WTC11 (cell line): ENCODE results near the gene NPLOC4. TPM values are rescaled to one million over a fixed set of nuclear protein-coding genes. Genes with fewer than 3 reads are reported as not detected.

ENCODE experiments used
- ATAC-seq: fragments of 200-7000 bp; cut with Tn5 transposase; 2 replicates; pipeline ENCODE4 v1.10.0; 2021; ENCODE audit warnings: mild to moderate bottlenecking, moderate library complexity
- CTCF ChIA-PET: fragments of 300-600 bp; sonication (Branson Sonifier 250); formaldehyde crosslinking; loops from one replicate; lab custom pipeline; 2021; ENCODE audit warnings: antibody characterized with exemption; lab: Charles Lee
- POLR2A ChIA-PET: fragments of 350-600 bp; sonication (Branson Sonifier 250); formaldehyde crosslinking; loops from one replicate; lab custom pipeline; 2021; ENCODE audit warnings: antibody characterized with exemption; lab: Charles Lee
- DNase-seq: peaks from one replicate; pipeline ENCODE4 v3.0.0; 2021; ENCODE audit warnings: low spot score
- H3K27ac Mint-ChIP-seq: 2 replicates; pipeline ENCODE4 v1.8.0; 2021; ENCODE audit warnings: mixed read lengths
- H3K27me3 Mint-ChIP-seq: 2 replicates; pipeline ENCODE4 v1.8.0; 2021; ENCODE audit warnings: low read depth, mild to moderate bottlenecking, moderate library complexity, mixed read lengths
- H3K36me3 Mint-ChIP-seq: 2 replicates; pipeline ENCODE4 v1.8.0; 2021; ENCODE audit warnings: mixed read lengths
- H3K4me1 Mint-ChIP-seq: 2 replicates; pipeline ENCODE4 v1.8.0; 2022; ENCODE audit warnings: mixed read lengths
- H3K4me3 Mint-ChIP-seq: 2 replicates; pipeline ENCODE4 v1.8.0; 2021; ENCODE audit warnings: mild to moderate bottlenecking, moderate library complexity, mixed read lengths
- H3K9me3 Mint-ChIP-seq: 2 replicates; pipeline ENCODE4 v1.8.0; 2021; ENCODE audit warnings: mixed read lengths
- CREB1 ChIP-seq: sonication (generic); formaldehyde crosslinking; IDR thresholded peaks from 2 replicates; pipeline ENCODE4 v1.8.0; 2023; ENCODE audit warnings: mild to moderate bottlenecking, missing genetic modification reagents
- ETV6 ChIP-seq: sonication (generic); formaldehyde crosslinking; IDR thresholded peaks from 2 replicates; pipeline ENCODE4 v1.8.1; 2022; ENCODE audit warnings: mild to moderate bottlenecking, missing genetic modification reagents
- GABPB1 ChIP-seq: sonication (generic); formaldehyde crosslinking; IDR thresholded peaks from 2 replicates; pipeline ENCODE4 v1.8.1; 2023; ENCODE audit warnings: mild to moderate bottlenecking, missing genetic modification reagents
- GRHL2 ChIP-seq: fragments of 250-450 bp; sonication (Bioruptor Pico); IDR thresholded peaks from 2 replicates; pipeline ENCODE4 v1.8.0; 2022; ENCODE audit warnings: mild to moderate bottlenecking, moderate library complexity; ENCODE audit not compliant: insufficient replicate concordance, severe bottlenecking
- NFYB ChIP-seq: sonication (generic); formaldehyde crosslinking; conservative IDR thresholded peaks from 2 replicates; pipeline ENCODE4 v1.8.0; 2022; ENCODE audit warnings: low read depth, missing genetic modification reagents
- TEAD4 ChIP-seq: sonication (generic); formaldehyde crosslinking; IDR thresholded peaks from 2 replicates; pipeline ENCODE4 v1.8.0; 2022; ENCODE audit warnings: mild to moderate bottlenecking, missing genetic modification reagents
- ZNF138 ChIP-seq: sonication (generic); formaldehyde crosslinking; conservative IDR thresholded peaks from 2 replicates; pipeline ENCODE4 v1.8.1; 2022; ENCODE audit warnings: mild to moderate bottlenecking, moderate library complexity, missing genetic modification reagents
- total RNA-seq: library from RNA; stranded (reverse); gene quantifications from 3 replicates; pipeline ENCODE4 v1.2.3, GENCODE V29; 2021
- TF ChIP-seq, protein P1 (sequence below): fragments of 250-450 bp; sonication (Bioruptor Pico); conservative IDR thresholded peaks from 2 replicates; pipeline ENCODE4 v1.9.0; 2021; ENCODE audit warnings: mild to moderate bottlenecking
- TF ChIP-seq, protein P2 (sequence below): sonication (generic); formaldehyde crosslinking; IDR thresholded peaks from 2 replicates; pipeline ENCODE4 v1.8.0; 2023; ENCODE audit warnings: missing genetic modification reagents
- TF ChIP-seq, protein P3 (sequence below): sonication (generic); formaldehyde crosslinking; IDR thresholded peaks from 2 replicates; pipeline ENCODE4 v1.8.1; 2022; ENCODE audit warnings: mild to moderate bottlenecking, moderate library complexity, missing genetic modification reagents
- TF ChIP-seq, protein P4 (sequence below): sonication (generic); formaldehyde crosslinking; IDR thresholded peaks from 2 replicates; pipeline ENCODE4 v1.8.1; 2023; ENCODE audit warnings: mild to moderate bottlenecking, missing genetic modification reagents
- TF ChIP-seq, protein P5 (sequence below): sonication (generic); formaldehyde crosslinking; IDR thresholded peaks from 2 replicates; pipeline ENCODE4 v1.8.1; 2023; ENCODE audit warnings: mild to moderate bottlenecking, missing genetic modification reagents, borderline replicate concordance

The NPLOC4 gene
- total RNA-seq, 1 experiment from 2014 or later, result 83.5 TPM

DNA sequence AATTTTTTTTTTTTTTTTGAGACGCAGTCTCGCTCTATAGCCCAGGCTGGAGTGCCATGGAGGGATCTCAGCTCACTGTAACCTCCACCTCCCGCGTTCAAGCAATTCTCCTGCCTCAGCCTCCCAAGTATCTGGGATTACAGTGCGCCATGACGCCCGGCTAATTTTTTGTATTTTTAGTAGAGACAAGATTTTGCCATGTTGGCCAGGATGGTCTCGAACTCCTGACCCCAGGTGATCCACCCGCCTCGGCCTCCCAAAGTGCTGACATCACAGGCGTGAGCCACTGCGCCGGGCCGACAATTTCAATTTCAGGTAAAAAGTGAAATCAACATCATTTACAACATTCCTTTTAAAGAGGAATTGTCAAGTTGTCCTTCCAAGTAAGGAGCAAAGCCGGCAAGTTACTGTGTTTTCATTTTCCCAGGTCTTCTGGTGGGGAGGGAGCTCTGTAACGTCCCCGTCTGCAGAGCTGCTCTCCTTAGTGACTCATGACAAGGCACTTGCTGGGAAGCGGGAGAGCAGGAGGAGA, 873 bp downstream of the NPLOC4 start (continued):
- TF ChIP-seq, protein P1, sequence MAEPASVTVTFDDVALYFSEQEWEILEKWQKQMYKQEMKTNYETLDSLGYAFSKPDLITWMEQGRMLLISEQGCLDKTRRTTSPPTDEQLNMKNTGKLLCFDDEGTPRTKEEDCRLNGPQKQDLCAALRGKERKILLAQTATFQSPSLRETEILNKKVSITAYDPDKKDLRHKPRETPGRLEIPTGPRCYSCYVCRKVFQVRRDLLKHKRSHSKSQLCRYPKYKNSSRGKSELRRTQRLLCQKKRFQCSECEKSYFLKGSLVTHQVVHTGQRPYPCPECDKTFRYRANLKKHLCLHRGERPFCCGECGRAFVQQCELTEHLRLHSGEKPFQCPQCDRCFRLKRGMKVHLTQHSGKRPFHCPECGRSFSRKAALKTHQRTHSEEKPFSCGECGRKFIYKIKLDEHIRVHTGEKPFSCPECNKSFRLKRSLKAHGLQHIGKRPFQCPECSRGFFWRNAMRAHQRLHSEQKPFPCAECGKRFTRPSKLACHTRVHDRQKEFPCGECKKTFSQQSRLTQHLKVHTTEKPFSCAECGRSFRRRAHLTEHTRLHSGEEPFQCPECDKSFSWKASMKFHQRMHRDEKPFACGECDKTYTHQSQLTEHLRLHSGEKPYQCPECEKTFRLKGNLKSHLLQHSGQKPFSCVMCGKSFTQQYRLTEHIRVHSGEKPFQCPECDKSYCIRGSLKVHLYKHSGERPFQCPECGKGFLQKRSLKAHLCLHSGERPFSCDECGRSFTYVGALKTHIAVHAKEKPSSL (CRISPR knock-in tag), result no peak
- TF ChIP-seq ETV6 (no peak), NFYB (CRISPR knock-in tag) (no peak), ZNF138 (CRISPR knock-in tag) (no peak)
- TF ChIP-seq, protein P2, sequence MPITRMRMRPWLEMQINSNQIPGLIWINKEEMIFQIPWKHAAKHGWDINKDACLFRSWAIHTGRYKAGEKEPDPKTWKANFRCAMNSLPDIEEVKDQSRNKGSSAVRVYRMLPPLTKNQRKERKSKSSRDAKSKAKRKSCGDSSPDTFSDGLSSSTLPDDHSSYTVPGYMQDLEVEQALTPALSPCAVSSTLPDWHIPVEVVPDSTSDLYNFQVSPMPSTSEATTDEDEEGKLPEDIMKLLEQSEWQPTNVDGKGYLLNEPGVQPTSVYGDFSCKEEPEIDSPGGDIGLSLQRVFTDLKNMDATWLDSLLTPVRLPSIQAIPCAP (CRISPR knock-in tag), result no peak
- TF ChIP-seq, protein P3, sequence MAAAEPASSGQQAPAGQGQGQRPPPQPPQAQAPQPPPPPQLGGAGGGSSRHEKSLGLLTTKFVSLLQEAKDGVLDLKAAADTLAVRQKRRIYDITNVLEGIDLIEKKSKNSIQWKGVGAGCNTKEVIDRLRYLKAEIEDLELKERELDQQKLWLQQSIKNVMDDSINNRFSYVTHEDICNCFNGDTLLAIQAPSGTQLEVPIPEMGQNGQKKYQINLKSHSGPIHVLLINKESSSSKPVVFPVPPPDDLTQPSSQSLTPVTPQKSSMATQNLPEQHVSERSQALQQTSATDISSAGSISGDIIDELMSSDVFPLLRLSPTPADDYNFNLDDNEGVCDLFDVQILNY (CRISPR knock-in tag), result no peak

DNA sequence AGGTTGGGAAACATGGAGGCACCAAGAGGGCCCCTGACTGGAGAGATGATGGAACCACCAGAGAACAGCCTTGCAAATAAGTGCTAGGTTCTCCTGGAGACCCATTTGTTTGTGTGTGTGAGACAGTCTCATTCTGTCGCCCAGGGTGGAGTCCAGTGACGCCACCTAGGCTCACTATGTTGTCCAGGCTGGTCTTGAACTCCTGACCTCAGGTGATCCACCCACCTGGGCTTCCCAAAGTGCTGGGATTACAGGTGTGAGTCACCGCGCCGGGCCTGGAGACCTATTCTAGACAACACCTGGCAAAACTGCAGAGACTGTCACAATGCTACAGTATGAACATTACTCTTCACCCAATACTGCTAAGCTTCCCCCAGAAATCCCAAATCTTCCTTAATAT, 1.5 kb downstream of the NPLOC4 start:
- H3K4me1 Mint-ChIP-seq, result peaks cover 10% of the 10 kb centered on the region
- H3K27ac Mint-ChIP-seq, result peak overlapping the region; percentile 99; the same call in 1 of the 2 replicates
- 0 out of 2 replicates have a peak, but pooled peaks cover 3% of the 10 kb centered on the region for H3K9me3 Mint-ChIP-seq
- TF ChIP-seq, protein P4, sequence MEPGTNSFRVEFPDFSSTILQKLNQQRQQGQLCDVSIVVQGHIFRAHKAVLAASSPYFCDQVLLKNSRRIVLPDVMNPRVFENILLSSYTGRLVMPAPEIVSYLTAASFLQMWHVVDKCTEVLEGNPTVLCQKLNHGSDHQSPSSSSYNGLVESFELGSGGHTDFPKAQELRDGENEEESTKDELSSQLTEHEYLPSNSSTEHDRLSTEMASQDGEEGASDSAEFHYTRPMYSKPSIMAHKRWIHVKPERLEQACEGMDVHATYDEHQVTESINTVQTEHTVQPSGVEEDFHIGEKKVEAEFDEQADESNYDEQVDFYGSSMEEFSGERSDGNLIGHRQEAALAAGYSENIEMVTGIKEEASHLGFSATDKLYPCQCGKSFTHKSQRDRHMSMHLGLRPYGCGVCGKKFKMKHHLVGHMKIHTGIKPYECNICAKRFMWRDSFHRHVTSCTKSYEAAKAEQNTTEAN (CRISPR knock-in tag), result no peak
- TF ChIP-seq, protein P5, sequence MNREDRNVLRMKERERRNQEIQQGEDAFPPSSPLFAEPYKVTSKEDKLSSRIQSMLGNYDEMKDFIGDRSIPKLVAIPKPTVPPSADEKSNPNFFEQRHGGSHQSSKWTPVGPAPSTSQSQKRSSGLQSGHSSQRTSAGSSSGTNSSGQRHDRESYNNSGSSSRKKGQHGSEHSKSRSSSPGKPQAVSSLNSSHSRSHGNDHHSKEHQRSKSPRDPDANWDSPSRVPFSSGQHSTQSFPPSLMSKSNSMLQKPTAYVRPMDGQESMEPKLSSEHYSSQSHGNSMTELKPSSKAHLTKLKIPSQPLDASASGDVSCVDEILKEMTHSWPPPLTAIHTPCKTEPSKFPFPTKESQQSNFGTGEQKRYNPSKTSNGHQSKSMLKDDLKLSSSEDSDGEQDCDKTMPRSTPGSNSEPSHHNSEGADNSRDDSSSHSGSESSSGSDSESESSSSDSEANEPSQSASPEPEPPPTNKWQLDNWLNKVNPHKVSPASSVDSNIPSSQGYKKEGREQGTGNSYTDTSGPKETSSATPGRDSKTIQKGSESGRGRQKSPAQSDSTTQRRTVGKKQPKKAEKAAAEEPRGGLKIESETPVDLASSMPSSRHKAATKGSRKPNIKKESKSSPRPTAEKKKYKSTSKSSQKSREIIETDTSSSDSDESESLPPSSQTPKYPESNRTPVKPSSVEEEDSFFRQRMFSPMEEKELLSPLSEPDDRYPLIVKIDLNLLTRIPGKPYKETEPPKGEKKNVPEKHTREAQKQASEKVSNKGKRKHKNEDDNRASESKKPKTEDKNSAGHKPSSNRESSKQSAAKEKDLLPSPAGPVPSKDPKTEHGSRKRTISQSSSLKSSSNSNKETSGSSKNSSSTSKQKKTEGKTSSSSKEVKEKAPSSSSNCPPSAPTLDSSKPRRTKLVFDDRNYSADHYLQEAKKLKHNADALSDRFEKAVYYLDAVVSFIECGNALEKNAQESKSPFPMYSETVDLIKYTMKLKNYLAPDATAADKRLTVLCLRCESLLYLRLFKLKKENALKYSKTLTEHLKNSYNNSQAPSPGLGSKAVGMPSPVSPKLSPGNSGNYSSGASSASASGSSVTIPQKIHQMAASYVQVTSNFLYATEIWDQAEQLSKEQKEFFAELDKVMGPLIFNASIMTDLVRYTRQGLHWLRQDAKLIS, result no peak
- TF ChIP-seq, all 79 proteins: peak for 0
- DNase-seq (no peak), ATAC-seq (no peak)
- Mint-ChIP-seq H3K4me3 (peak overlapping the region; percentile 95), H3K36me3 (peaks cover 9% of the 10 kb centered on the region), H3K27me3 (no peaks in the 10 kb centered on the region)
- POLR2A ChIA-PET, result no interaction called here
- CTCF ChIA-PET, result no interaction called here

DNA sequence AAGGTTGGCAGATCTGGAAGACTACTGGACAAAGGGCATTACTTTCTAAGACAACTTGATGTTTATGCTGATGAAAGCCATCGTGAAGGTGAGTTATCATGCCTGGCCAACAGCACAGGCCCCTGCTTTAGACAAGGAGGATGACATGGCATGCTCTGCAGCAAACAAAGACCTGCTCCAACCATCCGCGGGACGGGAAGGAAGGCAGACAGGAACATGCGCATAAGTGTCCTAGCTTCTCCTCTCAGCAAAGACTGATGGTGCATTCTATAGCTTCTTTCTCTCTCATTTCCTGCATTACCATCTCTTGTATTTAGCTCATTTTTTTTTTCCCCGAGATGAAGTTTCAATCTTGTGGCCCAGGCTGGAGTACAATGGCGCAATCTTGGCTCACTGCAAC, 5.4 kb downstream of the NPLOC4 start:
- no peaks in the 10 kb centered on the region for H3K27me3 Mint-ChIP-seq
- peaks cover 37% of the 10 kb centered on the region for H3K36me3 Mint-ChIP-seq
- 0 out of 2 replicates have a peak, but pooled peaks cover 3% of the 10 kb centered on the region for H3K9me3 Mint-ChIP-seq
- DNase-seq (no peak), ATAC-seq (no peak)
- no peak overlapping the region for H3K27ac Mint-ChIP-seq
- peaks cover 10% of the 10 kb centered on the region for H3K4me1 Mint-ChIP-seq
- H3K4me3 Mint-ChIP-seq, result no peak overlapping the region
- TF ChIP-seq TEAD4 (no peak), CREB1 (no peak), GABPB1 (CRISPR knock-in tag) (no peak), GRHL2 (CRISPR knock-in tag) (no peak)
- POLR2A ChIA-PET, result no interaction called here
- CTCF ChIA-PET, result interaction anchor here (1.1 kb wide), 1 partner anchor 30 kb away, joined by 3 read pairs; no protein-coding TSS in a partner anchor
